ACC112 (cell line): ENCODE data around the gene PRUNE2.

Source experiments
- H2AFZ ChIP-seq: fragments of 200-600 bp; sonication (generic); one replicate; pipeline ENCODE4 v1.6.0; 2017; ENCODE audit warnings: antibody characterized with exemption, low read length; ENCODE audit not compliant: unreplicated experiment
- H3K27ac ChIP-seq: fragments of 200-600 bp; sonication (generic); 2 replicates; pipeline ENCODE4 v1.5.1; 2014; ENCODE audit warnings: low read depth, mild to moderate bottlenecking, antibody characterized with exemption, low read length, moderate library complexity
- H3K27me3 ChIP-seq: fragments of 200-600 bp; sonication (generic); 2 replicates; pipeline ENCODE4 v1.6.1; 2014; ENCODE audit warnings: mild to moderate bottlenecking, antibody characterized with exemption, low read length, moderate library complexity, mixed read lengths; ENCODE audit not compliant: insufficient read depth
- H3K36me3 ChIP-seq: fragments of 200-600 bp; sonication (generic); 2 replicates; pipeline ENCODE4 v1.6.1; 2016; ENCODE audit warnings: mild to moderate bottlenecking, antibody characterized with exemption, low read length, moderate library complexity, mixed read lengths; ENCODE audit not compliant: insufficient read depth
- H3K4me1 ChIP-seq: fragments of 200-600 bp; sonication (generic); one replicate; pipeline ENCODE4 v1.6.1; 2016; ENCODE audit warnings: low read length, mixed read lengths; ENCODE audit not compliant: insufficient read depth, unreplicated experiment, control insufficient read depth
- H3K4me3 ChIP-seq: fragments of 200-600 bp; sonication (generic); 2 replicates; pipeline ENCODE4 v1.5.1; 2014; ENCODE audit warnings: mild to moderate bottlenecking, low read depth, low read length
- H3K79me2 ChIP-seq: fragments of 200-600 bp; sonication (generic); one replicate; pipeline ENCODE4 v1.6.0; 2016; ENCODE audit warnings: low read length; ENCODE audit not compliant: control insufficient read depth, unreplicated experiment, insufficient read depth

Gene PRUNE2

DNA sequence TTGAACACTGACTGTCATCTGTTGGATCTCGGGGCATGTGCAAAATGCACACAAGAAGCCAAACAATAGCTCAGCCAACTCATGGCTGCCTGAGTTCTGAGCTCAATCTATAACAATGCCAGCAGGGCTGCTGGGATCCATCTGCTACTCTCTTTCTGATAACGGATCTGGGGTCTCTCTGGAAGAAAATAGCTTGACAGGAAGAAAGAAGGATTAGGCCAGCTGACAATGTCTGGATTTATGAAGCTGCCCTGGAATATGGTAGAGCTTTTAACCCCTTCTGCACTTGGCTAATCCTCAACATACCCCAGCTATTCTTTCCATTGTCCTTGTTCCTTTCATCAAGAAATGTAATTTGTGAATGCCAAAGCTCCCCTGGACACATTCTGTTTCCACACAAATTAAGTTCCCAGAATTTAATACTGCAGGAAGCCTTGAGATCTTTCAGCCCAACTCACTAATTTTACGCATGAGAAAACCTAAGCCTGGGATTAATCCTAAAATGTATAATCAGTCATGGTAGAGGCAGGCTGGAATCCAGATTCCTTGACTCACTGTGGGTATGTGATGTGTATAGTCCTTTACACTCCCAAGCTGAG, 204.4 kb downstream of the PRUNE2 start:
- Histone ChIP-seq H3K36me3 (peaks cover 4% of the 10 kb centered on the region; the same call in 1 of the 2 replicates), H3K79me2 (no peaks in the 10 kb centered on the region), H2AFZ (no peak overlapping the region), H3K27ac (no peak overlapping the region), H3K4me3 (no peak overlapping the region), H3K4me1 (peaks cover 11% of the 10 kb centered on the region), H3K27me3 (no peaks in the 10 kb centered on the region)

DNA sequence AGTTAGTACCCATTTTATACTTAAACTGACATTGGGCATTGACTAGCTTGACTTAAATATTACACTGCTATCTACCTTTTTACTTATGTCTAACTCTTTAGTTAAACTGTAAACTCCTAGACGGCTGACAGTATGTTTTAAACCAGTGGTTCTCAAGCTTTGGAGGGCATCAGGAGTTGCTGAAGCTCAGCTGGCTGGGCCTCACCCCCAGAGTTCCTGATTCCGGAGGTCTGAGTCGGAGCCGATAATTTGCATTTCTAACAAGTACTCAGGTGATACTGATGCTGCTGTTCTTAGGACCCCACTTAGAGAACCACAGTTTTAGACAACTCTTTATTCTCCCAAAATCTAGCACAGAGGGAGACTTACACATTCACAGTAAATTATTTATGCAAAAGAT, 205.0 kb downstream of the PRUNE2 start:
- Histone ChIP-seq H3K4me3 (no peak overlapping the region), H3K4me1 (peaks cover 11% of the 10 kb centered on the region), H3K27me3 (no peaks in the 10 kb centered on the region), H3K27ac (peak overlapping the region; percentile 23; the same call in 1 of the 2 replicates), H3K36me3 (peaks cover 4% of the 10 kb centered on the region; the same call in 1 of the 2 replicates), H2AFZ (no peak overlapping the region), H3K79me2 (no peaks in the 10 kb centered on the region)

DNA sequence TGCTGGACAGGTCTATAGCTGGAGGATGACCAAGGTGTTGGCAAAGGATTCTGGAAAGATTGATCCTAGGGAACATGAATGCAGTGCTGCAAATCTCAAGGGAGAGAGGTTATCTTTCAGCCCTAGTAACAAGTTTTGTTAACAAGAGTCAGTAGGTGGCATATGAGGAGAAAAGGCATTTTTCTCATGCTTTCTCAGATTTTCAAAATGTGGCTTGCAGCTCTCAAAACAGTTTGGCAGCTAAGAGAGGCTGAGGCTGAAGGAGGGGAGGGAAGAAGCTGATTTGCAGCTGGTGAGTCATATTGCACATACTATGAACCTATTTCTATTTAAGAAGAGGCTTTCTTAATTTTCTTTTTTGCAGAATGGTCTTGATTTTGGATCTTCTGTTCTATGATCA, 205.9 kb downstream of the PRUNE2 start:
- H2AFZ ChIP-seq, result no peak overlapping the region
- no peaks in the 10 kb centered on the region for H3K79me2 ChIP-seq
- H3K27ac ChIP-seq, result peak overlapping the region; percentile 23; the same call in 1 of the 2 replicates
- peaks cover 4% of the 10 kb centered on the region; the same call in 1 of the 2 replicates for H3K36me3 ChIP-seq
- peaks cover 11% of the 10 kb centered on the region for H3K4me1 ChIP-seq
- H3K4me3 ChIP-seq, result no peak overlapping the region
- H3K27me3 ChIP-seq, result no peaks in the 10 kb centered on the region

DNA sequence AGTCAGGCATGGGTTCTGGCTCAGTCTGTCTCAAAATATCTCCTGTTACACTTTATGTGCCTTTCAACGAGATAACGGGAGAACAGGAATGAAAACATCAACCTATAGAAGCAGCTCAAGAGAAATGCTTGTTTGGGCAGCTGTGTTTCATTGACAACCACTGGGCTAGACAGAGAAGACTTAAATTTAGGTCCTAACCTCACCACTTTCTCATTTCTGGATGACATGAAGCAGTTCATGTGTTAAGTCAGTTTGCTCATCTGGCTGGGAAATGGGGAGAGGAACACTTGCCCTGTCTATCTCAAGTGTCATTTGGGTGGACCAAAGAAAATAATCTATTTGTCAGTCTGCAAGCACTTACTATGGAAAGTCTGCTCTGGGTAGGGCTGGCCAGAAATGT, 208.4 kb downstream of the PRUNE2 start:
- Histone ChIP-seq H3K27me3 (no peaks in the 10 kb centered on the region), H2AFZ (no peak overlapping the region), H3K36me3 (0 out of 2 replicates have a peak, but pooled peaks cover under 1% of the 10 kb centered on the region), H3K4me3 (no peak overlapping the region), H3K4me1 (peaks cover 11% of the 10 kb centered on the region), H3K79me2 (no peaks in the 10 kb centered on the region), H3K27ac (no peak overlapping the region)

DNA sequence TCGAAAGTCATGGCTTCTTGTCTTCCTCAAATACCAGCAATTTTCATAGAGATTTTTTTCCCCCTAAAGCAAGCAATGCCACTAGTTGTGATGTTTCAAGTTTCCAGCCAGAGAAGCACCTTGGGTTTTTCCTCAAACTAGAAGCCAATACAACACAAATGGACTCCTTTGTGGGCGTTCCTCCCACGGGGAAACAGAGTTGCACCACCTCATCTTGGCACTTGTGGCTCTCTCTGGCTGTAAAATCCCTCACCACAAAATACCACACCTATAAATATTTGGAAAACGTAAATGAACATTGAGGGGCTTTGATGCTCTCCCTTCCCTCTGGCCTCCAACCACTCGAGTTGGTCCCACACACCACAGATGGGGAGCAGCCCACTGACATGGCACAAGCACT, 208.8 kb downstream of the PRUNE2 start:
- Histone ChIP-seq H3K27ac (no peak overlapping the region), H3K4me1 (peaks cover 11% of the 10 kb centered on the region), H3K27me3 (no peaks in the 10 kb centered on the region), H3K79me2 (no peaks in the 10 kb centered on the region), H2AFZ (no peak overlapping the region), H3K4me3 (no peak overlapping the region), H3K36me3 (no peaks in the 10 kb centered on the region)

DNA sequence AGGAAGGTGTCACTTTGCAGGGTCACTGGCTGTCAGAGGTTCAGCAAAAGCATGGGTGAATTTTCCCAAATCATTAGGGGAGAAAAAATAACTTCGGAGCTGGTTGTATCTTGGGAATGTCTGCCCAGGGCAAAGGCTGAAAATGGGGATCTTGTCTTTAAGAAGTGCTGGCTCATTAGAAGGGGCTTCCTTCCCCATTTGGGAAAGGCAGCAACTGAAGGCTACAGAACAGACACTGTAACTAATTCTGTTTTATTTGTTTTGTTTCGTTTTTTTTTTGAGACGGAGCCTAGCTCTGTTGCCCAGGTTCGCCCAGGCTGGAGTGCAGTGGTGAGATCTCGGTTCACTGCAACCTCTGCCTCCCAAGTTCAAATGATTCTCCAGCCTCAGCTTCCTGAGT, 212.0 kb downstream of the PRUNE2 start:
- H3K36me3 ChIP-seq, result no peaks in the 10 kb centered on the region
- no peaks in the 10 kb centered on the region for H3K79me2 ChIP-seq
- no peak overlapping the region for H3K4me3 ChIP-seq
- no peak overlapping the region for H2AFZ ChIP-seq
- H3K4me1 ChIP-seq, result peaks cover 9% of the 10 kb centered on the region
- no peaks in the 10 kb centered on the region for H3K27me3 ChIP-seq
- no peak overlapping the region for H3K27ac ChIP-seq

DNA sequence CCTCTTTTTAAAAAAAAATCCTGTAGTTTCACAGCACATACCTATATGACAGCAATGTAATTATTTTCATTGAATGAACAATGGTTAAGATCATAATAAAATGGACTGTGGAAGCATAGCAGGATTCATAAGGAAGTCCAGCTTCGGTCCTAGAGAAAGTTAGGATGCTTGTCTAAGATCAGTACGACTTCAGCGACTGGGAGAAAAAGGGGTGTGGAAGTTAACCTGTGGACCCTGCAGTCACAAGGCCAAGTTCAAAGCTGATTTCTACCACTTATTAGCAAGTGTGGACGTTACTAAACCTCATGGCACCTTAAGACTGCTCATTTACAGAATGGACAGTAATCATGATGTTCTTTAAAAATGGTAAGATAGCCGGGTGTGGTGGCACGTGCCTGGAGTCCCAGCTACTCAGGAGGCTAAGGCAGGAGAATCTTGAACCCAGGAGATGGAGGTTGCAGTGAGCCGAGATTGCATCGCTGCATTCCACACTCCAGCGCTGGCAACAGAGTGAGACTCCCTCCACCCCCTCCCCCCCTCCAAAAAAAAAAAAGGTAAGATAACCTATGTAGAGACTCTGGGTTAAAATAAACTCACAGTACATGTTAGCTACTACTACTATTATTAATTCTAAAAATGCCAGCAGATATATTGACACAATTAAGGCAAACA, 213.3 kb downstream of the PRUNE2 start:
- no peaks in the 10 kb centered on the region for H3K27me3 ChIP-seq
- H3K4me3 ChIP-seq, result no peak overlapping the region
- no peak overlapping the region for H2AFZ ChIP-seq
- peaks cover 22% of the 10 kb centered on the region for H3K4me1 ChIP-seq
- H3K27ac ChIP-seq, result no peak overlapping the region
- H3K36me3 ChIP-seq, result no peaks in the 10 kb centered on the region
- no peaks in the 10 kb centered on the region for H3K79me2 ChIP-seq

DNA sequence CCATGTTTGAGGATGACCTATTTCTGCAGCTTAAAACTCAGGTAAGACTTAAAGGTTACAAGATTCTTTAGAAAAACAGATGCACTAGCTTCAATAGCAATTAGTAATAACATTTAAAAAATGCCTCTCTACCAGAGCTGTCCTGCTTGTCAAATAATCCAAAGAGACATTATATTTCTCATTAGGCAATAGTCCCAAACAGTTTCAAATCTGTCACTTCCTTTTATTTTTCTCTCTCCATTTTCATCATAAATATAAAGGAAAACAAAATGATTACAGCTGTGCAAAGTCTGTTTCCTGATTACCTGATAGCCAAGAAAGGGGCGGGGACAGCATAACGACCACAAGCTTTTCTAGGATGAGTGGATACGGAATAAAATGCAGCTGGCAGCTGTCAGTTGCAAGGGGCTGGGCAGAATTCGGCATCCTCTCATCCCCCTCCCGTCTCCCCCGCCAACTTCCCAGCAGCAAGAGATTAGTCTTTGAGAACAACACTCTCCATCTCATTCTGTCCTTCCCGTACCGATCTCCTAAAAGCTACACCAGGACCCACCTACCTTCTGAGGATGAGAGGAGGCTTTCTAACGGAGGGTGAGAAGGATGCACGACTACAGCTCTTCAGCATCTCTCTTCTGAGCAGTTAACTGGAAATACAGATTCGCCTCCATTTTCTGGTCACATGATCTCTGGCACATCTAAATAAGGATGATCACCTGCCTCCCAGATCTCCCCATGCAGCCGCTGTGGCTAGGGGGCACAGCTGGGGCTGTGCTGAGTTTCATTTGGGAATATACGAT, 214.2 kb downstream of the PRUNE2 start:
- H3K27me3 ChIP-seq, result no peaks in the 10 kb centered on the region
- no peaks in the 10 kb centered on the region for H3K79me2 ChIP-seq
- no peaks in the 10 kb centered on the region for H3K36me3 ChIP-seq
- no peak overlapping the region for H3K4me3 ChIP-seq
- peak overlapping the region; percentile 52 for H2AFZ ChIP-seq
- H3K27ac ChIP-seq, result no peak overlapping the region
- H3K4me1 ChIP-seq, result peaks cover 30% of the 10 kb centered on the region

DNA sequence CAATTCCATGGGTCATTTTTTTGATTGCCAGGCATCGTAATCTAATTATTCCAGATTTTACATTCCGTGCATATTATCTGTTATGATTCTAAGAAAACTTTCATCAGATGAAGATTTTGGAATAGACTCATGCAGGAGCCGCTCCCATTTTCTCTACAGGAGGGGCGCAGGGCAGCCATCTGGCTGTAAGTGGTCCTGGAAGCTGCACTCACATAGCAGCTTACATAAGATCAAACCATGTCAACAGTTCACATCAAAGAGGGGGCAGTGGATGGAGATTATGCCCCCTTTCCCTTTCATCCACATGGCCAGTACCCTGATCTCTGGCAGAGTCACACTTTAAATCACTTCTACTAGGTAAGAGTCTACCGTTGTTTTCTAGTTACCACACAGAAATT, 214.9 kb downstream of the PRUNE2 start:
- no peak overlapping the region for H2AFZ ChIP-seq
- H3K27ac ChIP-seq, result no peak overlapping the region
- no peaks in the 10 kb centered on the region for H3K27me3 ChIP-seq
- H3K36me3 ChIP-seq, result no peaks in the 10 kb centered on the region
- H3K79me2 ChIP-seq, result no peaks in the 10 kb centered on the region
- H3K4me3 ChIP-seq, result no peak overlapping the region
- peaks cover 30% of the 10 kb centered on the region for H3K4me1 ChIP-seq

DNA sequence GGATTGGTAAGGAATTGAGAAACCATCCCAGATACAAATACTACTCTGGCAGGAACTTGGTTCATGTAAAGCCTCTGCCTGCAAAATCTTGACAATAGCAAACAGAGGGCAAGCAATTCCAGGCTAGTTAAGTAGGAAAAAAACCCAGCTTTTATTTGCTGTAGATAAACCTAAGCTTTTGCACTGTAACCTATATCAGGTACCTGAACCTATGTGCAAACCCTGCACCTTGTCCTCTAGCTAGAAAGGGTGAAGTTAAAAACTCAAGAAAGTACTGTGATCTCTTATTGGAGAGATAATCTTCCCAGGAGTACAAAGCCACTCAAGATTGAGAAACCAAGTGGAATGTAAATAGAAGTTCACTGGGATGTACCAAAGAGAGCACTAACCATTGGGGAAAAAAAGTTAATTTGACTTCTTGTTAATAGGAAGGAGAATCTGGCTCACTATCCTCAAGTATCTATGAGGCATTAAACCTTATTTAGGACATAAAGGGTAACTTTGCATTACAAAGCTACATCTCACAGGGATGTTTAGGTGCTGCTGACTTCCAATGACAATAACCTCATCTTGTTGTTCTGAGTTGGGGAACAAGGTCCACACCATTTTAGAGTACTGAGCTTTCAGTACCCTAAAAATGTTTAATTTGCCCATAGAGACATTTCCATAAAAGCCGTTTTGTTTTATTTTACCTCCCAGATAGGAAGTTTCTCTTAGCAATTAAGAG, 215.5 kb downstream of the PRUNE2 start:
- no peak overlapping the region for H3K27ac ChIP-seq
- H3K79me2 ChIP-seq, result no peaks in the 10 kb centered on the region
- no peak overlapping the region for H3K4me3 ChIP-seq
- H3K4me1 ChIP-seq, result peaks cover 30% of the 10 kb centered on the region
- H2AFZ ChIP-seq, result no peak overlapping the region
- no peaks in the 10 kb centered on the region for H3K36me3 ChIP-seq
- no peaks in the 10 kb centered on the region for H3K27me3 ChIP-seq
